Endothelial cell of umbilical vein (primary cell): Measurements from ENCODE around the gene CKLF. TPM values are rescaled to one million over a fixed set of nuclear protein-coding genes. Genes with fewer than 3 reads are reported as not detected.

ENCODE experiments used
- BruUV-seq: library from RNA; stranded (reverse); fragments of 400-500 nt; replicated peaks from 2 replicates; lab custom pipeline; 2021; lab: Mats Ljungman, UMichigan
- CTCF ChIA-PET: fragments of 300-600, 350-600 bp; sonication (Branson Sonifier 250); formaldehyde crosslinking; loops from one replicate; lab custom pipeline; 2021; ENCODE audit warnings: antibody characterized with exemption, inconsistent platforms; lab: Charles Lee
- POLR2A ChIA-PET: fragments of 300-600, 350-600 bp; sonication (Branson Sonifier 250); formaldehyde crosslinking; loops from one replicate; lab custom pipeline; 2021; ENCODE audit warnings: antibody characterized with exemption, inconsistent platforms; lab: Charles Lee
- DNase-seq: peaks from one replicate; pipeline ENCODE4 v3.0.0-alpha.2; 2011; ENCODE audit warnings: low read depth, low spot score
- FAIRE-seq: peaks from 2 replicates; lab custom pipeline; 2011; peaks lifted over from hg19 to GRCh38; lab: Jason Lieb, UNC
- H2AFZ ChIP-seq: 2 replicates; pipeline ENCODE4 v1.6.0; 2012; ENCODE audit warnings: low read depth, low read length, control low read depth, inconsistent platforms
- H3K27ac ChIP-seq: 2 replicates; pipeline ENCODE4 v1.5.1; 2011; ENCODE audit warnings: low read depth, mild to moderate bottlenecking, control low read depth, low read length, moderate library complexity; ENCODE audit not compliant: insufficient read depth
- H3K27me3 ChIP-seq, 2 experiments: 2 replicates each; pipeline versions ENCODE4 v1.6.0 to v1.6.1; 2011; ENCODE audit warnings: low read length in 2 of 2, mixed read lengths in 1 of 2; ENCODE audit not compliant: control insufficient read depth in 2 of 2, insufficient read depth in 2 of 2
- H3K36me3 ChIP-seq, 2 experiments: 2 replicates in 1 of 2; 3 replicates in 1 of 2; pipeline ENCODE4 v1.5.1; 2011; ENCODE audit warnings: low read length in 2 of 2, mild to moderate bottlenecking in 1 of 2, moderate library complexity in 1 of 2; ENCODE audit not compliant: control insufficient read depth in 2 of 2, insufficient read depth in 2 of 2; ENCODE audit errors: extremely low read depth in 1 of 2
- H3K4me1 ChIP-seq: 3 replicates; pipeline ENCODE4 v1.5.1; 2011; ENCODE audit warnings: mild to moderate bottlenecking, low read length; ENCODE audit not compliant: control insufficient read depth, insufficient read depth; ENCODE audit errors: extremely low read depth
- H3K4me2 ChIP-seq: 2 replicates; pipeline ENCODE4 v1.6.1; 2011; ENCODE audit warnings: low read length, control low read depth, mixed read lengths; ENCODE audit not compliant: insufficient read depth
- H3K4me3 ChIP-seq, 3 experiments: fragments of 200-600 bp in 1 of 3; sonication (generic), shearing (Covaris generic) in 1 of 3; replicated peaks in 1 of 3; 2 replicates each; pipeline ENCODE4 v1.5.1; 2011 to 2016; ENCODE audit warnings: control low read depth in 3 of 3, low read length in 3 of 3, mild to moderate bottlenecking in 2 of 3, inconsistent platforms in 1 of 3, low read depth in 1 of 3, moderate library complexity in 1 of 3; ENCODE audit not compliant: insufficient read depth in 1 of 3
- H3K79me2 ChIP-seq: 2 replicates; pipeline ENCODE4 v1.6.0; 2012; ENCODE audit warnings: low read length, inconsistent platforms; ENCODE audit not compliant: control insufficient read depth, insufficient read depth
- H3K9ac ChIP-seq: replicated peaks from 2 replicates; pipeline ENCODE3; 2011; ENCODE audit warnings: low read length, control low read depth; ENCODE audit not compliant: insufficient read depth; ENCODE audit errors: extremely low read depth
- H3K9me1 ChIP-seq: replicated peaks from 3 replicates; pipeline ENCODE4 v1.6.0; 2011; ENCODE audit warnings: mild to moderate bottlenecking, low read length; ENCODE audit not compliant: control insufficient read depth, insufficient read depth; ENCODE audit errors: extremely low read depth
- H3K9me3 ChIP-seq: replicated peaks from 2 replicates; pipeline ENCODE4 v1.5.1; 2012; ENCODE audit warnings: low read length, inconsistent platforms; ENCODE audit not compliant: control insufficient read depth, insufficient read depth
- H4K20me1 ChIP-seq: replicated peaks from 2 replicates; pipeline ENCODE3; 2011; ENCODE audit warnings: mild to moderate bottlenecking, low read length; ENCODE audit not compliant: control insufficient read depth, insufficient read depth; ENCODE audit errors: extremely low read depth
- CTCF ChIP-seq, 2 donors: IDR thresholded peaks; 1 replicate in 1 of 2; 2 replicates in 1 of 2; pipeline ENCODE4 v1.5.1; 2011; ENCODE audit warnings: low read length in 2 of 2, mild to moderate bottlenecking in 2 of 2, moderate library complexity in 2 of 2, control low read depth in 1 of 2, inconsistent platforms in 1 of 2, low read depth in 1 of 2; ENCODE audit not compliant: insufficient read depth in 1 of 2; ENCODE audit errors: extremely low read depth in 1 of 2
- EZH2 ChIP-seq: IDR thresholded peaks from 2 replicates; pipeline ENCODE4 v1.6.1; 2012; ENCODE audit warnings: borderline replicate concordance, low read depth, mild to moderate bottlenecking, moderate library complexity, low read length, inconsistent platforms; ENCODE audit not compliant: severe bottlenecking
- FOS ChIP-seq: IDR thresholded peaks from 2 replicates; pipeline ENCODE4 v1.6.1; 2011; ENCODE audit warnings: mild to moderate bottlenecking, low read length, moderate library complexity, borderline replicate concordance; ENCODE audit not compliant: insufficient read depth
- GATA2 ChIP-seq: IDR thresholded peaks from 2 replicates; pipeline ENCODE4 v1.7.0; 2011; ENCODE audit warnings: low read depth, mild to moderate bottlenecking, moderate library complexity, mixed read lengths, low read length; ENCODE audit not compliant: insufficient read length, insufficient read depth
- JUN ChIP-seq: IDR thresholded peaks from 2 replicates; pipeline ENCODE4 v1.6.1; 2011; ENCODE audit warnings: borderline replicate concordance, low read depth; ENCODE audit not compliant: insufficient read length, insufficient read depth
- MAX ChIP-seq: IDR thresholded peaks from 2 replicates; pipeline ENCODE4 v1.6.1; 2011; ENCODE audit not compliant: insufficient read depth, insufficient read length
- MYC ChIP-seq: IDR thresholded peaks from one replicate; pipeline ENCODE4 v1.6.1; 2011; ENCODE audit warnings: mild to moderate bottlenecking, low read depth, low read length
- POLR2A ChIP-seq: IDR thresholded peaks from 2 replicates; pipeline ENCODE4 v1.6.1; 2012; ENCODE audit warnings: low read depth, mild to moderate bottlenecking, control low read depth, low read length
- POLR2AphosphoS5 ChIP-seq: IDR thresholded peaks from 2 replicates; pipeline ENCODE4 v1.6.1; 2012; ENCODE audit warnings: low read depth, mild to moderate bottlenecking, control low read depth, low read length, moderate library complexity; ENCODE audit not compliant: insufficient read depth
- dilution Hi-C: fragments of 300-500 bp; cut with MboI; formaldehyde crosslinking; loops from one replicate; pipeline ENCODE4 v1.15.0; 2019; ENCODE audit warnings: low sequenced_read_pairs; ENCODE audit not compliant: extremely low pct_ligation_motif_present
- intact Hi-C: fragments of 100-400 bp; cut with micrococcal nuclease; formaldehyde crosslinking; loops from one replicate; pipeline ENCODE4 v1.10.0; 2022
- polyA plus RNA-seq, 4 experiments: library from polyadenylated mRNA; depleted of rRNA in 3 of 4; stranded (reverse) in 3 of 4; unstranded in 1 of 4; fragments of >200 nt; gene quantifications; 2 replicates each; pipeline versions ENCODE4 v1.2.1 to v1.2.3, GENCODE V29; 2011 to 2012; ENCODE audit warnings: missing spikeins in 1 of 4
- total RNA-seq: library from RNA; stranded (reverse); gene quantifications from 2 replicates; pipeline ENCODE4 v1.2.3, GENCODE V29; 2021

Gene CKLF
- total and polyA plus RNA-seq, 2 donors (not counting 3 experiments of a cell fraction or from before 2014, with no cell fraction given) = 80.0 to 209 TPM

- TF ChIP-seq POLR2AphosphoS5 (no peak), POLR2A (no peak), JUN (no peak), MAX (no peak), EZH2 (no peak), MYC (no peak), CTCF (IDR thresholded peaks at IDR 0.05; ENCODE audit: extremely low read depth in 1 of 2, insufficient read depth in 1 of 2, low read depth in 1 of 2, low read length in 2 of 2) (no peak), FOS (no peak), GATA2 (no peak)
- dilution Hi-C loops = no loop called here
- H3K9me1 ChIP-seq = no peaks in the 10 kb centered on the region
- H3K9me3 ChIP-seq = no peaks in the 10 kb centered on the region
- H3K27me3 ChIP-seq = no peaks in the 10 kb centered on the region
- no peak overlapping the region for H3K4me2 ChIP-seq
- DNase-seq = no peak
- H3K36me3 ChIP-seq = peaks cover 0 to 10% of the 10 kb centered on the region in 2 experiments
- no peak for FAIRE-seq
- no peak overlapping the region for H2AFZ ChIP-seq
- H3K4me1 ChIP-seq = no peaks in the 10 kb centered on the region
- H4K20me1 ChIP-seq = no peaks in the 10 kb centered on the region
- no TSS peak for BruUV-seq
- POLR2A ChIA-PET = no interaction called here
- no peak overlapping the region for H3K9ac ChIP-seq
- H3K79me2 ChIP-seq = no peaks in the 10 kb centered on the region
- intact Hi-C loops = no loop called here
- CTCF ChIA-PET = interaction anchor here (0.9 to 1.5 kb wide), 3 partner anchors 9 to 25 kb away, joined by 3 to 4 read pairs (median 3); no protein-coding TSS in a partner anchor
- H3K4me3 ChIP-seq = no peak overlapping the region
- H3K27ac ChIP-seq = no peak overlapping the region
Observed at GRCh38 chr16:66537236-66537635, 15.1 kb upstream of the CKLF start.
